Vagina (tissue), 2 donors: Measurements from ENCODE around the gene DOLPP1. TPM values are rescaled to one million over a fixed set of nuclear protein-coding genes. Genes with fewer than 3 reads are reported as not detected.

Source experiments
- DNase-seq, 2 donors: peaks; one replicate each; pipeline ENCODE4 v3.0.0-alpha.2; 2017; ENCODE audit errors: extremely low spot score in 2 of 2
- H3K27ac ChIP-seq: fragments of 200-600 bp; sonication (generic); one replicate; pipeline ENCODE4 v1.5.1; 2019
- H3K27me3 ChIP-seq: fragments of 200-600 bp; sonication (generic); one replicate; pipeline ENCODE4 v1.5.1; 2019
- H3K36me3 ChIP-seq, 2 donors: fragments of 200-600 bp; sonication (generic); one replicate each; pipeline ENCODE4 v1.5.1; 2017 to 2019
- H3K4me1 ChIP-seq: fragments of 200-600 bp; sonication (generic); one replicate; pipeline ENCODE4 v1.5.1; 2019
- H3K4me3 ChIP-seq, 2 donors: fragments of 200-600 bp; sonication (generic); 1 replicate in 1 of 2; 2 replicates in 1 of 2; pipeline ENCODE4 v1.5.1; 2016 to 2019
- H3K9me3 ChIP-seq: fragments of 200-600 bp; sonication (generic); one replicate; pipeline ENCODE4 v1.5.1; 2019
- CTCF ChIP-seq, 3 experiments: fragments of 450-650 bp in 2 of 3; fragments of 200-600 bp in 1 of 3; sonication (generic) in 1 of 3; IDR thresholded peaks; one replicate each; pipeline ENCODE4 v1.5.1; 2017 to 2019; ENCODE audit warnings: antibody characterized with exemption in 3 of 3, mild to moderate bottlenecking in 2 of 3, moderate library complexity in 2 of 3
- POLR2A ChIP-seq, 2 donors: fragments of 450-650 bp; IDR thresholded peaks; one replicate each; pipeline ENCODE4 v1.6.1; 2017; ENCODE audit warnings: antibody characterized with exemption in 2 of 2, mild to moderate bottlenecking in 2 of 2, moderate library complexity in 2 of 2
- POLR2AphosphoS5 ChIP-seq, 2 donors: sonication (generic); formaldehyde crosslinking; IDR thresholded peaks; one replicate each; pipeline ENCODE4 v1.9.0; 2017; ENCODE audit warnings: antibody characterized with exemption in 2 of 2, mild to moderate bottlenecking in 2 of 2, low read depth in 1 of 2; ENCODE audit not compliant: insufficient read depth in 1 of 2
- intact Hi-C: fragments of 100-400 bp; cut with DNase I; formaldehyde crosslinking; loops from one replicate; pipeline ENCODE4 v1.15.1; 2023
- total RNA-seq: library from RNA; depleted of rRNA; stranded (reverse); fragments of >200 nt; gene quantifications from one replicate; pipeline ENCODE4 v1.2.3, GENCODE V29; 2016

The DOLPP1 gene
- total RNA-seq, 1 donor from 2014 or later: 3.2 TPM

- no peak for DNase-seq
- intact Hi-C loops: no loop called here
- no peaks in the 10 kb centered on the region for H3K27me3 ChIP-seq
- H3K9me3 ChIP-seq: no peaks in the 10 kb centered on the region
- TF ChIP-seq POLR2AphosphoS5 (IDR thresholded peaks at IDR 0.05; ENCODE audit: insufficient read depth in 1 of 2, low read depth in 1 of 2) (no peak), POLR2A (IDR thresholded peaks at IDR 0.05) (no peak), CTCF (IDR thresholded peaks at IDR 0.05) (no peak)
- peaks cover 0 to 6% of the 10 kb centered on the region in 2 donors for H3K36me3 ChIP-seq
- H3K4me3 ChIP-seq: no peak overlapping the region
- H3K4me1 ChIP-seq: peaks cover 35% of the 10 kb centered on the region
- H3K27ac ChIP-seq: no peak overlapping the region
These were observed 27.3 kb downstream of the DOLPP1 start for GRCh38 chr9:129108083-129108804.

GRCh38 chr9:129108805-129109536, 28.1 kb downstream of the DOLPP1 start:
- Histone ChIP-seq H3K27ac (no peak overlapping the region), H3K9me3 (no peaks in the 10 kb centered on the region), H3K36me3 (peaks cover 0 to 6% of the 10 kb centered on the region in 2 donors), H3K27me3 (no peaks in the 10 kb centered on the region), H3K4me1 (peaks cover 35% of the 10 kb centered on the region), H3K4me3 (peak overlapping the region; percentile 74 to 100)
- TF ChIP-seq CTCF (IDR thresholded peaks at IDR 0.05): no peak
- TF ChIP-seq POLR2AphosphoS5 (IDR thresholded peaks at IDR 0.05; ENCODE audit: insufficient read depth in 1 of 2, low read depth in 1 of 2): no peak
- no peak for TF ChIP-seq POLR2A (IDR thresholded peaks at IDR 0.05)
- DNase-seq: no peak
- intact Hi-C loops: no loop called here

- DNase-seq: no peak
- TF ChIP-seq POLR2A (IDR thresholded peaks at IDR 0.05) (no peak), CTCF (IDR thresholded peaks at IDR 0.05) (no peak)
- H3K4me1 ChIP-seq: peaks cover 35% of the 10 kb centered on the region
- peak overlapping the region; percentile 91 for H3K27ac ChIP-seq
- H3K9me3 ChIP-seq: no peaks in the 10 kb centered on the region
- H3K27me3 ChIP-seq: no peaks in the 10 kb centered on the region
- H3K4me3 ChIP-seq: peak overlapping the region; percentile 74 to 100
- intact Hi-C loops: no loop called here
- peaks cover 0 to 6% of the 10 kb centered on the region in 2 donors for H3K36me3 ChIP-seq
These were observed 28.6 kb downstream of the DOLPP1 start for GRCh38 chr9:129109537-129109903.

GRCh38 chr9:129109952-129110739, 29.2 kb downstream of the DOLPP1 start:
- Histone ChIP-seq H3K4me1 (peaks cover 41% of the 10 kb centered on the region), H3K27ac (peak overlapping the region; percentile 91), H3K9me3 (no peaks in the 10 kb centered on the region), H3K27me3 (no peaks in the 10 kb centered on the region), H3K4me3 (peak overlapping the region; percentile 74 to 100), H3K36me3 (peaks cover 0 to 6% of the 10 kb centered on the region in 2 donors)
- TF ChIP-seq POLR2AphosphoS5 (IDR thresholded peaks at IDR 0.05; ENCODE audit: insufficient read depth in 1 of 2, low read depth in 1 of 2): no peak
- TF ChIP-seq CTCF (IDR thresholded peaks at IDR 0.05): no peak
- no peak for TF ChIP-seq POLR2A (IDR thresholded peaks at IDR 0.05)
- intact Hi-C loops: no loop called here
- DNase-seq: no peak
